DMS153 (cell line): Measurements from ENCODE around the gene TOPBP1.
"Not testable (repeated sequence)": the region's sequence is repeated elsewhere in the genome, so short reads cannot be mapped to it uniquely, and the experiment has no call there.

Source experiments
- DNase-seq: peaks from one replicate; lab custom pipeline; 2025; lab: John Stamatoyannopoulos, UW

The TOPBP1 gene

DNA sequence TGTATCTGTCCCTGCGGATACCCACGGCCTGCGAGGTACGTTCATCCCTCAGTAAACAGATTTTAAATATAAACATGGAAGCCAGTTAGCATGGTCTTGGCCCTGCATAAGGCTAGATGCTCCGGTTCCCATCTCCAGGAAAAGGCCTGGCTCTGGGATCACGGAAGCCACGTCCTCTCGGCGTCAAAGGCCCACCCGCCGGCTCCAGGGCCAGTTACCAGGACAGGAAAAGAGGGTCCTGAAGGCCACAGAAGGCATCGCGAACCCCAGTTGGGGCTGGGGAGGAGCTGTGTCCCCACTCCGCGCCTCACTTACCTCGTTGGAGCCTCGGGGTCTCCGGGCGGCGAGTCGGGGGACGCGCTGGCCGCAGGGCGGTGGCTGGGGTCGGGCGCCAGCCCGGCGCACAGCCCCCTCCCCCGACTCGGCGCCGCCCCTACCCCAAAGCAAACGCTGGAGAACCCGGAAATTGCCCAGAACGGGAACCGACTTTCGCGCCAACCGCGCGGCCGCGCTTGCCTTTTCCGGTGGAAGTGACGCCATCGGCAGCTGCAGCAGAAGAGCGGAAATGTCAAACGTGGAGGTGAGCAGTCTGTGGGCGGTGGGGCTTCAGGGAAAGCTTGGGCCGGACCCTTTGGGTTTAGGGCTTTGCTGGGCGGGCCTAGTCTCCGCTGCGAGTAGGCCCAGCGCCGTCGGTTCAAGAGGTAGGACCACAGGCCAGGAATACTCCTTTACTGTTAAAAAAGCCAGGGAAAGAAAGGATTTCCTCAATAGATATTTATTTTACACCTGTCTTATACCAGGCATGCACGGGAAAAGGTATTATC, at the start of gene TOPBP1:
TSS of gene TOPBP1 (minus strand) at position 488 of the 824 bp plus-strand sequence. CDS start 814 bp downstream, outside the sequence.
- peak; percentile 78 for DNase-seq

DNA sequence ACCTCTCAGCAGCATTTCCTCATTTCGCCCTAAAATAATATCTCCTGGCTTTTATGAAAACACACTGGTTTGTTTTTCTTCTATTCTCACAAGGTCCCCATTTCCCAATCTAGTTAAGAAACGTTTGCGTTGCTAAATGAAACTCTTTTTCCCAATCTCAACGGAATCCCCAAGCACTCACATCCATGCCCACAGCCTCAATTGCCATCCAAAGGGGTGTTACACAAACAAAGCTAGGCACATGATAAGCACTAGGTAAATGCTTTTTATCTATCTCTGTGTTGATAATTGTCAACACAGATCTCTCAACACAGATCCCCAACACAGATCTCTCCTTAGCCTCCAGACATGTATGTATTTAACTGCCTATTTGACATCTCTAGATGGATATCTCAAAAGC, 49.3 kb upstream of the TOPBP1 start:
- no peak for DNase-seq

DNA sequence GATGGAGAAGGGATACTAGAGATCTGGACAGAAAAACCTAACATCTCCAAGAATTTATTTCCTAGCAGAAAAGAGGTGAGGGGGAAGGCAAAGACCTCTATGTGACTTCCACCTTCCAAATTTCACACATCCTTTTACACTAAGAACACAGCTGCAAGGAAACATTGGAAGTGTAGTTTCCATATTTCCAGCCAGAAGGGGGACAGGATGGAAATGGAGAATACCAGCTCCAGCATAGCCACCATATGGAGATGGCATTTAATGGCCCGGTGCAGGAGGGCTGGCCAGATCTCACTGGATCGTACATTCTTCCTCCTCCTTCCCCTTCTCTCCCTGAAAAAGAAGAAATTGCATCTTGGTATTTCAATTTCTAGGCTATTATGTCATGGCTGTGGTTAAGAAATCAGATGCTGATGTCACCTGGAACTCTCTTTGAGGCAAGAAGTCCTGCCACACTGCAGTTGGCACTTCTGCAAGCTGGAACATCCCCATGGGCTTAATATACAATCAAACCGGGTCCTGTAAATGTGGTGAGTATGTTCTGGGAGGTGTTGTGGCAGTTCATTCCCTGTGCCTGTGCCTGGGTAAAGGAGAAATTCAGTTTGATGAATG, 47.5 kb upstream of the TOPBP1 start:
- no peak for DNase-seq

DNA sequence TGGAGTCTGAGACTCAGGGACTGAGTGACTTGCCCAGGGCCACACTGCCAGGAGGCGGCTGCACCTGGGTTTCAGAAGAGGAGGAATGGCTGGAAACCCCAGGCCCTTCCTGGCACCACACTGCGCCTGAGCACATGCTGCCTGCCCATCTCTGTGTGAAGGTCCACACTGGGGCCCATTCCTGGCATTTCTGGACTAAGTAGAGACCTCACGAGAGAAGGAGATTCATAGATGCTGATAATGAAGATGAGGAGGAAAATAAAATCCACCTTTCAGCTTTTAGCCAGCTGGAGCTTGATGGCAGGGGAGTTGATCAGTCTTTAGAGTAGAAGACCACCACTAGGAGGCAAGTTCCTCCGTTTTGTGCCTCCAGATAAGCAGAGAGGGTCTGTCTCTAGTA, 44.3 kb upstream of the TOPBP1 start:
- no peak for DNase-seq

DNA sequence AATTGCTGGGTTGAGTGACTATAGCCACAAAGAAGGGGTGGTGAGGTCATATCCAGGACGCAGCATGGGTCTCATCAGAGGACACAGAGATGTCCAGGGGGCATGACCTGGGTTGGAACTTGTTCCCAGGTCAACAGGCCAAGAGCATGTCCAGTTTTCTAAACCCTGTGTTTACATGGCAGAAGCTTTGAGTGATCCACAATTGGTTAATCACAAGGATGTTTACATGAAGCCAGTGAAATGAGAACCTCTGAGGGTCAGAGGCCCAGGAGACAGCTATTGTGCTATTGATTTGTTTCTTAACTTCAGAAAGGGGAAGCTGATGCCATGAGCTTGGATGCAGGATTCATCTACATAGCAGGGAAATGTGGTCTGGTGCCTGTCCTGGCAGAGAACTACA, 42.2 kb upstream of the TOPBP1 start:
- no peak for DNase-seq

DNA sequence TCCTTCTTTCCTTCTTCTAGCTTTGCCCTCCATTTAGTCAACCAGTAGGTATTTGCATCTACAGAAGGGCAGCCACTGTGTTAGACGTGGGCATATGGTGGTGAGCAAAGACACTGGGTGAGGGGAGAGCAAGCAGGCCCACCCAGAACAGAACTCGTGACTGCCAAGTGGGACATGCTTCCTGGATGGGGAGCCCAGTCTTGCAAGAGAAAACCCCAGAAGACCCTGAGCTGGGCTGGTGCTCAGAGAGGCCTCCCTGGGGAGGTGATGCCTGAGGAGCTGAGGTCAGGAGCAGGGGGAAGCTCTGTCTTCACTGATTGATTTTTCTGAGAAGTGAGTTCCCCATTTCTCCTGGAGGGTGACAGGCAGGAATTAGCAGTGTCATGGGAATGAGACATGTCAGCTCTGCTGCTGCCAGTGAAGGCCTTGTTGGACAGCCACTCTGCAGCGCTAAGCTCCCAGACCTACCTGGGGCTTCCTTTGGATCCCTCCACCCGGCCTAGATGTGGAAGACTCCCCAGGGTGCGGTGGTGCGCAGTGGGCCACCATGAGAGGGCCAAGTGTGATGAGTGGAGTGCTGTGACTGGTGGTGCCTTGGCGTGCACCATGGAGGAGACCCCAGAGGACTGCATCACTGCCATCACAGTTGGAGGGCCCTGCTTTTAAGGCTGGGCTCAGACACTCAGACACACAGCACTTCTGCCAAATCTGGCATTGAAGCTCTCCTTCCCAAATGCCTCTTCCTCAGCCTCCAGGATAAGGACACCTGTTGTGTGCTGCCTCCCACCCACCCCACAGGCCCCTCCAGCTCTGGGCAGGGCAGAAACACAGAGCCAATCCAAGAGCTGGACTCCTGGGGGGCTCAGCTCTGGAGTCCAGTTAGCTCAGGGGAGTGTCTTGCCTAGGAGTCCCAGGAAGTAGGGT, 40.0 kb upstream of the TOPBP1 start:
- DNase-seq, result no peak

DNA sequence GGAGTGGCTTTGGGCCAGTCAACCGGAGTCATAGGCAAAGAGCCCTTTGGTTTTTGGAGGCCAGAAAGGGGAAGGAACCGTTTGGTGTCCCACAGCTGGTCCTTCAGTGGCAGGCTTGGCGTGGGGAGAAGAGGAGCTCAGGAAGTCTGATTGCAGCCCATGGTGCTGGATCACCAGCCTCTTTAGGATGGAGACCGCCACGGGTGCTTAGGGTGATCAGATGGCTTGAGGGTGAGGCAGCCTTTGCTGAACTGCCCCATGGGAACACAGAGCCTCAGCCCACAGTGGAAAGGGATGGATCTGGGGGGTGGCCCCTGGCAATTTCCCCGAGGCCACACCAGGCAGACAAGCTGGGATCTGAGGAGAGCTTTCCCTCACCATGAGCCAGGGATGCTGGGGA, 38.6 kb upstream of the TOPBP1 start:
- no peak for DNase-seq

DNA sequence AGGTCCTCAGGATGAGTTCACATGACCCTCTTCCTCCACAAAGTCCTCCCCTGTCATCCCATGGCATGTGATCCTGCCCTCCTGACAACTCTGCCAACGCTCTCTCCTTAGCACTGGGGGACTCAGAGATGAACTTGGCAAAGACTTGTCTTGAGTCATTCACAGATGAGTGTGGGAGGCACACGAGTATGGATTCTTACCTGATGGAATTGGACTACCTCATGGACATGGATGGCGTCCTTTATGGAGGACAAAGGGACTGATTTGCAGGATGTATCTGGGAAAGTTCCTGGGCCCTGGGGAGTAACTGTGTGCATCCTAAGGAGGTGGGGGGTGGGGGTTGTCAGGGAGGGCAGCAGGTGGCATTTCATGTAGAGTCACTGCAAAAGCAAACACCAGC, 38.2 kb upstream of the TOPBP1 start:
- no peak for DNase-seq

DNA sequence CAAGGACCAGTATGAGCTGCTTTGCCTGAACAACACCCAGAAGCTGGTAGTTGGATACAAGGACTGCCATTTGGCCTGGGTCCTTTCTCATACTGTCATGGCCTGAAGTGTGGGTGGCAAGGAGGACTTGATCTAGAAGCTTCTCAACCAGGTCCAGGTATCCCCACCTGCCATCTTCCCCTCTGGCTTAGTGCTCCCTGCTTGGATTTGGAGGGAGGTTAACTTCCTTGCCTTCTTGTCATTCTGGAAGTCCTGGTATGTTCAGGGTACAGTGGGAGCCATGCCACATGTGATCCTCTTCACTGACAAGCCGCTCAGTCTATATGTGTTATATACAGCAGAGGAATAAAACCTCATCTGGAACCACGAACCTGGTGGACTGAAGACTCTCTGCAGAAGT, 37.7 kb upstream of the TOPBP1 start:
- DNase-seq, result no peak

DNA sequence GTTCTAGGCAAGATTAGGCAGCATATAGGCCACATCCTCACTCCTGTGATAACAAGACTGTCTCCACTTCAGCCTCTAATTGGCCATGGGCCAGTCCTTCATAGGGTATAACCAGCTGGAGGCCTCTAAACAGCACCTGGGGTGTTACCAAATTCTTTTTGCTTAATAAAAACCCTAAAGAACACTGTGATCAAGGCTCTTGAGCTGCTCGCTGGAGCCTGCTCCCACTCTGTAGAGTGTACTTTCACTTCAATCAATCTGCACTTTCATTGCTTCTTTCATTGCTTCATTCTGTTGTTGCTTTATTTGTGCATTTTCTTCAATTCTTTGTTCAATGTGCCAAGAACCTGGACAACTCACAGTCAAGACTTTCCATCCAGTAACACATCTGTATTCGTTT, 36.2 kb upstream of the TOPBP1 start:
- no peak for DNase-seq

DNA sequence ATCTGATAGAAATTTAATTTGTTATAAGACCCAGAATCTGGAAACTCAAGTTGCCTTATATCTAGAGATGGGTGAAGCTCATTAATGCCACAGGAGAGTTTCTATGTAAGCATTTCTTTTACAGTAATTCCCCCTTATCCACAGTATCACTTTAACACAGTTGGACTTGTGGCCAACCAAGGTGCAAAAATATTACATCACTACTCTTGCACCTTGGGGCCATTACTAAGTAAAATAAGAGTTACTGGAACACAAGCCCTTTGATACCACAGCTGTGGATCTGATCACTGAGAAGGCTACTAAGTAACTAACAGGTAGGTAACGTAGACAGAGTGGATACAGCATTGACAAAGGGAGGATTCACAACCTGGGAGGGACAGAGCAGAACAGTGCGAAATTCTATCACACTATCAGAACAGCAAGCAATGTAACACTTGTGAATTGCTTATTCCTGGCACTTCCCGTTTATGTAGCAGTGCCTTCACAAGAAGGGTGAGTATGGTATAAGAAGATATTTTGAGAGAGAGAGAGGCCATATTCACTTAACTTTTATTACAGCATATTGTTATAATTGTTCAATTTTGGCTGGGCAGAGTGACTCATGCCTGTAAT, 33.9 kb upstream of the TOPBP1 start:
- DNase-seq, result no peak

DNA sequence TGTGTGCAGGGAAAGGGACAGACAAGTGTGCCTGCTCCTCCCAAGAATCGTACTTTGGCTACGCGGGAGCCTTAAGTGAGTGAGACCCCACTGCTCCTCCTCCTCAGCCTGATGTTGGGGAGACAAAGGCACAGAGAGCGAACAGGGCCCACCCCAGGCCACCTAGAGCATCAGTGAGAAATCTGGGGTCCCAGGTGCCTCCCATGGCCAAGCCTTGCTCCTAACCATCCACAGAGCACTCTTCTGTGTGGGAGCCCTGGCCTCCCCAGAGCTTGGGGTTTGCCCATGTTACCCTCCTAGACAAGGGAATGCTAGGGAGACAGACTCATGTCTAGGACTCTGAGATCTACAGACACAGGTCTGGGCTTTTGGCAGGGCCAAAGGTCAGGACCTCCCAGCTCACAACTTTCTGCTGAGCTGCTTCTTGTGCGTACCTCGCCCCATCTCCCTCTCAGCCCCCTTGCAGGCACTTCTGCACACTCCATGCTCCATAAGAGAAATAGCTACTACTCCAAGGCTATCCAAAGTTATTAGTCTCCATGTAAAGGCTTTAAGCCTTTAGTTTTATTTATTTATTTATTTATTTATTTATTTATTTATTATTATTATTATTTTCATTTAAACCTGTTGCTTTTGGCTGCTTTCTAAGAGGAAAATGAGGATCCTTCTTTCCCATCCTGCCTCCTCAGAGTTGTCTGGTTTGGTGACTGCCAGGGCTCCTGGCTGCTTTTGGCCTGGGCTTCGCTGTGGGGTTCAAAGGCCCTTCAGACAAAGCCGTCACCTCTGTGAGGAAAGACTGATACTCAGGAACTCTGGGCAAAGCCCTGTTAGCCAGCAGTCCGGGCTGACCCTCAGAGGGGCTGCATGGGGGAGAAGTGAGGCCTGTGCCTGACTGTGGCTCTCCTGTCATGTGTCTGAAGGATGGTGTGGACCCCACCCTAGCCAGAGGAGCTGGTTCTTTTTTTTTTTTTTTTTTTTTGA, 32.8 kb upstream of the TOPBP1 start:
- no peak for DNase-seq

DNA sequence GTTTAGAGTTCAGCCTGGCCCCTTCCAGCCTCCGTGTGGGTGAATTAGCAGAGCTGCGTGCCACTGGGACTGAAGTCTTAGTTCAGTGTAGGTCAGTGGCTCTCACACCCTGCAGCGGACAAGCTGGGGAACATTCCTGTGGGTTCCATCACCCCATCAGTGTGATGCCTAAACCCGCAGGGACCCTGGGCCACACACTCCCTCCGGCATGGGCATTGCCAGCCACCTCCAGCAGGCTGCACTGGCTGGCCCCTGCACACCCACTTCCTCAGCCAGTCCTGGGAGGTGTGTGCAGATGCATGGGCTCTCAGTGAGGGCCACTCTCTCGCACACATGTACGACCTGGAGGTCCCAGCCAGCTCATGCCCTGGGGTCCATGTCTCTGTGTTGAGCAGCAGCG, 32.1 kb upstream of the TOPBP1 start:
- no peak for DNase-seq

DNA sequence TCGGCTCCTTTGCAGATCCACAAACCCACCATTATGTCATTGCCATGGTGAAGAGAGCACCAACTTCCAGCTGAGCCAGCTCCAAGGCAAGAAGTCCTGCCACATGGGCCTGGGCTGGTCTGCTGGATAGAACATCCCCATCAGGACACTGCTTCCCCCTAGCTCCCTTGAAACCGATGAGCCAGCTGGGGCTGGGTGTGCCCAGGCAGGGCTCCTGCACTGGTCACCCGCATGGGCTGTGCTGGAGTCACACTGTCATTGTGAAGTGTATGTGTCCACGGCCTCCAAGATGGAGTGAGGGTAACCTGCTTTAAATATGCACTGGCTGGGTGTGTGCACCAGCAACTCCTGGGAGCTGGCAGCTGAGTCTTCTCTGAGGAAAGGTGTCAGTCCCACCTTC, 31.0 kb upstream of the TOPBP1 start:
- DNase-seq, result no peak

DNA sequence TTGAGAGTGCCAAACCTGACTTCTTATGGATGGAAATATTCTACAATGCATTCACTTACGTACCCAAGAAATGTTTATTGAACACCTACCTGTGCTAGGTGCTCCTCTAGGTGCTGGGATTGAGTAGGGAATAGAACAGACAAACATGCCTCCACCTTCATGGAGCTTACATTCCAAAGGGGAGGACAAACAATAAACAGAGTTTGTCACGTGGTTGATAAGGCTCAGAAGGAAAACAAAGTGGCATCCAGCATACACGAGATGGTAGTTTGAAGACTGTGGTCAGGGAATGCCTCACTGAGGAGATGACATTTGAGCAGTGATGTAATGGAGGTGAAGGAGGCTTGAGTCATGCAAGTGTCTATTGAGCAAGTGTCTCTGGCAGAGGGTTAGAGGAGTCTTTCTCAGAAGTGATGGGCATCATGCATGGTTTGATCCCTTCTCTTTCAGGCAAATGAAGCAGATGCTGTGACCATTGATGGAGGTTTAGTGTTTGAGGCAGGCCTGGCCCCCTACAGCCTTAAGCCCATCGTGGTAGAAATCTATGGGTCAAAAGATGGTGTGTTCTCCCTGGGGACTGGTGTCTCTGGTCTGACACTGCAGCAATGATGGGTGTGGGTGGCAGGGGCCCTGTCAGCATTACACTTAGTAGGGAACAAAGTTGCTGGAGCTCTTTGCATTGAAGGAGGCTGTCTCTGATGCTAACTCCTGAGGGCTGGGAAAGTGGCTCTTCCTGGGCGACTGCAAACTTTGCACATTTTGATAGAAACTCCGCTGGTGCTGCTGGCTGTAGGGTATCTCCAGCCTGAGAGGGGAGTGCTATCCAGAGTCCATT, 29.7 kb upstream of the TOPBP1 start:
- DNase-seq, result no peak

DNA sequence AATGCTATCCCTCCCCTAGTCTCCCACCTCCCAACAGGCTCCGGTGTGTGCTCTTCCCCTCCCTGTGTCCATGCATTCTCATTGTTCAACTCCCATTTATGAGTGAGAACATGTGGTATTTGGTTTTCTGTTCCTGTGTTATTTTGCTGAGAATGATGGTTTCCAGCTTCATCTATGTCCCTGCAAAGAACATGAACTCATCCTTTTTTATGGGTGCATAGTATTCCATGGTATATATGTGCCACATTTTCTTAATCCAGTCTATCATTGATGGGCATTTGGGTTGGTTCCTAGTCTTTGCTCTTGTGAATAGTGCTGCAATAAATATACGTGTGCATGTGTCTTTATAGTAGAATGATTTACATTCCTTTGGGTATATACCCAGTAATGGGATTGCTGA, 16.3 kb upstream of the TOPBP1 start:
- not testable (repeated sequence) for DNase-seq

DNA sequence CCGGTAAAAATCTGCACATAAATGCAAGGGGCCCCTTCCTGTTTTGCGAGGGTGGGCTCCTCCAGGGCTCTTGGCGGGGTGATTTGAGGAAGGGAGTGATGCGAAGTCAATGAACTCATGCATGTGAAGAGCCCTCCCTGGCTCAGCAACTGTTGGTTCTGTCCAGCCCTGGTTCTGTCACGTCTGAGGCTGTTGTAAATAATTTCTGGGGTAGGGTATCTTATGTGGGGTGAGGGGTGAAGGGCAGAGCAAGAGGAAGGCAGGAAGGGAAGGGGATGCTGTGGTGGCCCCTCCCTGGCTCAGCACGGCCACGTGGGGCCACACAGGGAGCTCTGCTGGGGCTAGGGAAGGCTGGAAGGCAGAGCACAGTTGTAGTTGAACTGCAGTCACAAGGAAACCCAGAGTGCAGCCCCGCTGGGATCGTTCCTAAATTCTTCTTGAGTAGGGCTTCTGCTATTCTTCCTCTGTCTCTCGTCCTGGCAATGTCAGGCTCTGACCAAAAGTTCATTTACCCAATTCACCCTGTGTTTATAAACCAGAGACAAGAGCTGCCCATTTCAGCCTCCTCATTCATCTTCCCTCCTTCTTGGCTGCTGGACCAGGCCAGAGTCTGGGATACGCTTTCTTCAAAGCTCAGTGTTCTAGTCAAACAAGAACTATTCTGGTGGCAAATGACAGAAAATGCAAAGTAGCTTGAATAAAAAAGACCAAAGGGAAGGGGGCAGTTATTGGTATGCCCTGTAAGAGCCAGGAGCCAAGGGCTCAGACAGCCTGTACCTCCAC, 14.8 kb upstream of the TOPBP1 start:
- DNase-seq, result no peak

DNA sequence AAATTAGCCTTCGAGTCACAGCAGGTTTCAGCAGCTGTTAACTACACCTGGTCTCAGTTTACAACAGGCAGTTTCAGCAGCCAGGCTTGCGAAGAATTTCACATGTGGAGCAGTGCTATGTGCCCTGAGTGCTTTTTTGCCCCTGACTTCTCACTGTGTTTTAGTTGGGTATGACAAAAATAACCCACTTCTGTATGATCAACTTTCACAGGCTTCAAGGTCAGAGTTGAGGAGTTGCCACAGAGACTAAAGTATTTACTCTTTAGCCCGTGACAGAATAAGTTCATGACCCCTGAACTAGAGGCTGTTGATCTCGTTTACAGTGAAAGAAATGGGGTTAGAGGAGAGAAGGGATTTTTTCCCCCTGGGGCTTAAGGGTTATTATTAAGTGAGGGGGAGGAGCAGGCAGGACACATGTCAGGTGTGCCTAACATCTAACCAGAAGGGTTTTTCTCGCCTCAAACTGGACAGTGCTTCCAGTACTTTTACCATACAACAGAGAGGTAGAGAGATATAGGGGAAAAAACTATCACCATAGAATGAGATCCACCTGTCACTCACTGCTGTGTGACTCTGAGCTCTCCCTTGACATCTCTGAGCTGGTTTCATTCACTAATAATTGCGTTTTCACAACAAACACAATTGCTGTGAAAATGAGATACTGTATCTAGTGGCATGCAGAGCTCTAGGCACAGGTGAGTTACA, 14.0 kb upstream of the TOPBP1 start:
- DNase-seq, result no peak
